Fibroblast of lung (primary cell): Measurements from ENCODE around the gene MAP4K4. TPM values are rescaled to one million over a fixed set of nuclear protein-coding genes. Genes with fewer than 3 reads are reported as not detected.

Experiments
- DNase-seq, 2 donors: peaks; one replicate each; pipeline versions ENCODE4 v3.0.0 to v3.0.0-alpha.2; 2010; ENCODE audit warnings: low read depth in 2 of 2
- H2AFZ ChIP-seq: 2 replicates; pipeline ENCODE4 v1.5.1; 2012; ENCODE audit warnings: low read length, control low read depth, inconsistent platforms
- H3K27ac ChIP-seq: 2 replicates; pipeline ENCODE4 v1.5.1; 2011; ENCODE audit warnings: low read length, control low read depth; ENCODE audit not compliant: insufficient read depth
- H3K27me3 ChIP-seq: 2 replicates; pipeline ENCODE4 v1.5.1; 2011; ENCODE audit warnings: mild to moderate bottlenecking, low read length; ENCODE audit not compliant: control insufficient read depth, insufficient read depth
- H3K36me3 ChIP-seq: 2 replicates; pipeline ENCODE4 v1.5.1; 2011; ENCODE audit warnings: low read length; ENCODE audit not compliant: control insufficient read depth, insufficient read depth
- H3K4me1 ChIP-seq: 2 replicates; pipeline ENCODE4 v1.5.1; 2011; ENCODE audit warnings: low read length; ENCODE audit not compliant: control insufficient read depth, insufficient read depth; ENCODE audit errors: extremely low read depth
- H3K4me2 ChIP-seq: 2 replicates; pipeline ENCODE4 v1.5.1; 2011; ENCODE audit warnings: low read length, control low read depth; ENCODE audit not compliant: insufficient read depth; ENCODE audit errors: extremely low read depth
- H3K4me3 ChIP-seq, 4 experiments: fragments of 200-600 bp in 1 of 4; sonication (generic) in 1 of 4; replicated peaks in 1 of 4; 2 replicates each; pipeline ENCODE4 v1.5.1; 2011 to 2016; ENCODE audit warnings: low read length in 4 of 4, low read depth in 3 of 4, mild to moderate bottlenecking in 3 of 4, control low read depth in 2 of 4, inconsistent platforms in 1 of 4, mixed read lengths in 1 of 4; ENCODE audit not compliant: insufficient read depth in 1 of 4; ENCODE audit errors: control extremely low read depth in 1 of 4
- H3K79me2 ChIP-seq: 2 replicates; pipeline ENCODE4 v1.5.1; 2012; ENCODE audit warnings: mild to moderate bottlenecking, low read length, inconsistent platforms; ENCODE audit not compliant: control insufficient read depth, insufficient read depth
- H3K9ac ChIP-seq: 2 replicates; pipeline ENCODE4 v1.5.1; 2011; ENCODE audit warnings: mild to moderate bottlenecking, low read length, control low read depth; ENCODE audit not compliant: insufficient read depth
- H3K9me3 ChIP-seq: 2 replicates; pipeline ENCODE4 v1.5.1; 2012; ENCODE audit warnings: low read depth, low read length; ENCODE audit not compliant: control insufficient read depth, insufficient read depth
- H4K20me1 ChIP-seq: 2 replicates; pipeline ENCODE4 v1.5.1; 2011; ENCODE audit warnings: low read length; ENCODE audit not compliant: control insufficient read depth, insufficient read depth; ENCODE audit errors: extremely low read depth
- CTCF ChIP-seq, 2 donors: IDR thresholded peaks in 1 of 2; conservative IDR thresholded peaks in 1 of 2; 1 replicate in 1 of 2; 2 replicates in 1 of 2; pipeline ENCODE4 v1.5.1; 2011 to 2012; ENCODE audit warnings: low read length in 2 of 2, control low read depth in 1 of 2, inconsistent platforms in 1 of 2, low read depth in 1 of 2, mild to moderate bottlenecking in 1 of 2
- EZH2 ChIP-seq: IDR thresholded peaks from 2 replicates; pipeline ENCODE4 v1.5.1; 2012; ENCODE audit warnings: low read length, control low read depth, mild to moderate bottlenecking; ENCODE audit errors: missing control alignments
- polyA plus RNA-seq, 2 donors: library from polyadenylated mRNA; depleted of rRNA in 1 of 2; stranded (reverse) in 1 of 2; unstranded in 1 of 2; fragments of >200 nt; gene quantifications; 2 replicates each; pipeline ENCODE4 v1.2.1, GENCODE V29; 2011 to 2012; ENCODE audit warnings: missing spikeins in 1 of 2
- total RNA-seq: library from RNA; depleted of rRNA; stranded (reverse); fragments of >200 nt; gene quantifications from 2 replicates; pipeline ENCODE4 v1.2.1, GENCODE V29; 2014

The MAP4K4 gene
- total and polyA plus RNA-seq, 2 donors (not counting 1 experiment from before 2014, with no cell fraction given), result 113 to 164 TPM

- no peaks in the 10 kb centered on the region for H4K20me1 ChIP-seq
- TF ChIP-seq EZH2 (no peak), CTCF (conservative IDR thresholded peaks at IDR 0.05 in 1 of 2, IDR thresholded peaks at IDR 0.05 in 1 of 2; ENCODE audit: low read depth in 1 of 2, low read length in 2 of 2) (no peak)
- H3K9ac ChIP-seq, result no peak overlapping the region
- no peak overlapping the region for H3K4me2 ChIP-seq
- peaks cover 1% of the 10 kb centered on the region for H3K4me1 ChIP-seq
- no peak overlapping the region for H3K27ac ChIP-seq
- H3K9me3 ChIP-seq, result no peaks in the 10 kb centered on the region
- peaks cover 19% of the 10 kb centered on the region for H3K79me2 ChIP-seq
- H3K27me3 ChIP-seq, result no peaks in the 10 kb centered on the region
- H3K36me3 ChIP-seq, result no peaks in the 10 kb centered on the region
- no peak overlapping the region for H2AFZ ChIP-seq
- DNase-seq, result no peak
- H3K4me3 ChIP-seq, result no peak overlapping the region
Observed at GRCh38 chr2:101852824-101853223, 155.3 kb downstream of the MAP4K4 start.

GRCh38 chr2:101854877-101855276 lies 157.4 kb downstream of the MAP4K4 start:
- no peaks in the 10 kb centered on the region for H3K9me3 ChIP-seq
- TF ChIP-seq EZH2, result no peak
- no peak for TF ChIP-seq CTCF (conservative IDR thresholded peaks at IDR 0.05 in 1 of 2, IDR thresholded peaks at IDR 0.05 in 1 of 2; ENCODE audit: low read depth in 1 of 2, low read length in 2 of 2)
- H3K4me1 ChIP-seq, result no peaks in the 10 kb centered on the region
- H3K4me2 ChIP-seq, result no peak overlapping the region
- no peak overlapping the region for H3K27ac ChIP-seq
- peaks cover 2% of the 10 kb centered on the region for H3K36me3 ChIP-seq
- H3K27me3 ChIP-seq, result no peaks in the 10 kb centered on the region
- H3K79me2 ChIP-seq, result peaks cover 18% of the 10 kb centered on the region
- no peaks in the 10 kb centered on the region for H4K20me1 ChIP-seq
- no peak overlapping the region for H3K9ac ChIP-seq
- DNase-seq, result no peak
- no peak overlapping the region for H3K4me3 ChIP-seq
- H2AFZ ChIP-seq, result no peak overlapping the region

GRCh38 chr2:101855776-101856175 lies 158.3 kb downstream of the MAP4K4 start:
- Histone ChIP-seq H3K79me2 (peaks cover 17% of the 10 kb centered on the region), H3K27ac (no peak overlapping the region), H3K4me3 (no peak overlapping the region), H3K9me3 (no peaks in the 10 kb centered on the region), H4K20me1 (no peaks in the 10 kb centered on the region), H3K36me3 (peaks cover 5% of the 10 kb centered on the region), H2AFZ (no peak overlapping the region), H3K4me2 (no peak overlapping the region), H3K27me3 (no peaks in the 10 kb centered on the region), H3K4me1 (no peaks in the 10 kb centered on the region), H3K9ac (no peak overlapping the region)
- no peak for DNase-seq
- TF ChIP-seq EZH2, result no peak
- no peak for TF ChIP-seq CTCF (conservative IDR thresholded peaks at IDR 0.05 in 1 of 2, IDR thresholded peaks at IDR 0.05 in 1 of 2; ENCODE audit: low read depth in 1 of 2, low read length in 2 of 2)
